Liver (tissue), 3 donors: ENCODE results near the gene VPS13C.

Source experiments
- ATF3 ChIP-seq: IDR thresholded peaks from 2 replicates; pipeline ENCODE4 v1.6.1; 2016; ENCODE audit warnings: antibody characterized with exemption
- CTCF ChIP-seq: fragments of 150-350 bp; IDR thresholded peaks from 2 replicates; pipeline ENCODE4 v1.5.1; 2017; ENCODE audit warnings: improper control_type of control experiment, low read depth, low read length; ENCODE audit not compliant: missing input control
- HNF4A ChIP-seq, 2 donors: conservative IDR thresholded peaks; 2 replicates each; pipeline ENCODE4 v1.6.1; 2016; ENCODE audit warnings: antibody characterized with exemption in 2 of 2, mild to moderate bottlenecking in 2 of 2
- SP1 ChIP-seq: IDR thresholded peaks from 2 replicates; pipeline ENCODE4 v1.6.1; 2018; ENCODE audit warnings: antibody characterized with exemption, mild to moderate bottlenecking
- TAF1 ChIP-seq: conservative IDR thresholded peaks from 2 replicates; pipeline ENCODE4 v1.6.1; 2016; ENCODE audit warnings: antibody characterized with exemption, mild to moderate bottlenecking
- donor health status: healthy.
- donor health status: healthy.

- TF ChIP-seq CTCF, result no peak
- TF ChIP-seq SP1, result no peak
- no peak for TF ChIP-seq HNF4A (conservative IDR thresholded peaks at IDR 0.05)
- no peak for TF ChIP-seq TAF1
- no peak for TF ChIP-seq ATF3
Measured at GRCh38 chr15:62069551-62069950, 9.3 kb upstream of the VPS13C start.
